Type B pancreatic cell (in vitro differentiated cells): ENCODE results near the gene VTN. TPM values are rescaled to one million over a fixed set of nuclear protein-coding genes. Genes with fewer than 3 reads are reported as not detected.

ENCODE experiments used
- DNase-seq: peaks from one replicate; pipeline ENCODE4 v3.0.0; 2021; ENCODE audit warnings: mixed read lengths; ENCODE audit not compliant: unreplicated experiment; ENCODE audit errors: extremely low spot score
- H3K27ac Mint-ChIP-seq: 2 replicates; pipeline ENCODE4 v1.8.0; 2021; ENCODE audit warnings: mild to moderate bottlenecking, mixed read lengths
- H3K27me3 Mint-ChIP-seq: 2 replicates; pipeline ENCODE4 v1.8.0; 2021; ENCODE audit warnings: mixed read lengths
- H3K36me3 Mint-ChIP-seq: 2 replicates; pipeline ENCODE4 v1.8.0; 2021; ENCODE audit warnings: mixed read lengths
- H3K4me1 Mint-ChIP-seq: one replicate; pipeline ENCODE4 v1.8.0; 2021; ENCODE audit warnings: mixed read lengths; ENCODE audit not compliant: unreplicated experiment
- H3K4me3 Mint-ChIP-seq: 2 replicates; pipeline ENCODE4 v1.8.0; 2021; ENCODE audit warnings: mild to moderate bottlenecking, mixed read lengths
- H3K9me3 Mint-ChIP-seq: 2 replicates; pipeline ENCODE4 v1.8.0; 2021; ENCODE audit warnings: mixed read lengths
- total RNA-seq: library from RNA; stranded (reverse); gene quantifications from 2 replicates; pipeline ENCODE4 v1.2.1, GENCODE V29; 2021; ENCODE audit warnings: low replicate concordance
- TF ChIP-seq, protein P1 (sequence below): fragments of 200-600 bp; sonication (generic); conservative IDR thresholded peaks from 2 replicates; pipeline ENCODE4 v1.5.0; 2021; ENCODE audit warnings: antibody characterized with exemption, mild to moderate bottlenecking

Gene VTN
- total RNA-seq, 1 donor from 2014 or later = 20.3 TPM

GRCh38 chr17:28324781-28325180, 45.3 kb downstream of the VTN start:
- Mint-ChIP-seq H3K4me1 (peaks cover 48% of the 10 kb centered on the region), H3K9me3 (no peaks in the 10 kb centered on the region), H3K4me3 (peak overlapping the region; percentile 45), H3K27me3 (no peaks in the 10 kb centered on the region), H3K27ac (peak overlapping the region; percentile 63), H3K36me3 (peaks cover 24% of the 10 kb centered on the region)
- TF ChIP-seq, protein P1, sequence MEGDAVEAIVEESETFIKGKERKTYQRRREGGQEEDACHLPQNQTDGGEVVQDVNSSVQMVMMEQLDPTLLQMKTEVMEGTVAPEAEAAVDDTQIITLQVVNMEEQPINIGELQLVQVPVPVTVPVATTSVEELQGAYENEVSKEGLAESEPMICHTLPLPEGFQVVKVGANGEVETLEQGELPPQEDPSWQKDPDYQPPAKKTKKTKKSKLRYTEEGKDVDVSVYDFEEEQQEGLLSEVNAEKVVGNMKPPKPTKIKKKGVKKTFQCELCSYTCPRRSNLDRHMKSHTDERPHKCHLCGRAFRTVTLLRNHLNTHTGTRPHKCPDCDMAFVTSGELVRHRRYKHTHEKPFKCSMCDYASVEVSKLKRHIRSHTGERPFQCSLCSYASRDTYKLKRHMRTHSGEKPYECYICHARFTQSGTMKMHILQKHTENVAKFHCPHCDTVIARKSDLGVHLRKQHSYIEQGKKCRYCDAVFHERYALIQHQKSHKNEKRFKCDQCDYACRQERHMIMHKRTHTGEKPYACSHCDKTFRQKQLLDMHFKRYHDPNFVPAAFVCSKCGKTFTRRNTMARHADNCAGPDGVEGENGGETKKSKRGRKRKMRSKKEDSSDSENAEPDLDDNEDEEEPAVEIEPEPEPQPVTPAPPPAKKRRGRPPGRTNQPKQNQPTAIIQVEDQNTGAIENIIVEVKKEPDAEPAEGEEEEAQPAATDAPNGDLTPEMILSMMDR = no peak
- DNase-seq = no peak

DNA sequence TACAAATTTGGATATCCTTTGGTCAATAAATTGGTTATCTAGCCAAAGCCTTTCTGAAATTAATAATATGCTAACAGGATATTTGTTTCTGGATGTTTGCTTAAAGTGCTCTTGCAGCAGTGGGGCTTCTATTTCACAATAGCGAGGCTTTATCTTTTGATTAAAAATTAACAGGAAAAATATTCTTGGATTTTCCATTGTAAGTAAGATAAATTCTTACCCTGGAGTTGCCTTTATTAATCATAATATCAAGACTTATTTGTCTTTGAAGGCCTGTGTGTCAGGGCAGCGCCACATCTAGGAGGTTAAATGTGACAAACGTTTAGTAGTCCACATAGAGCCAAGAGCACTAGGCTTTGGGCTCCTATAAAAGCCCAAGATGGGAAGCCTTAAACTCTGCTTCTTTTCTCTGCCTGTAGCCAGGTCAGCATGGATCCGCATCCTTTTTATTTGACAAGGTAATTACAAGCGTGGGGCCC, 45.8 kb downstream of the VTN start:
- peak overlapping the region; percentile 28 for H3K4me3 Mint-ChIP-seq
- TF ChIP-seq, protein P1 = no peak
- H3K36me3 Mint-ChIP-seq = peaks cover 24% of the 10 kb centered on the region
- H3K27ac Mint-ChIP-seq = no peak overlapping the region
- no peaks in the 10 kb centered on the region for H3K27me3 Mint-ChIP-seq
- H3K4me1 Mint-ChIP-seq = peaks cover 48% of the 10 kb centered on the region
- DNase-seq = peak; percentile 24
- H3K9me3 Mint-ChIP-seq = no peaks in the 10 kb centered on the region

DNA sequence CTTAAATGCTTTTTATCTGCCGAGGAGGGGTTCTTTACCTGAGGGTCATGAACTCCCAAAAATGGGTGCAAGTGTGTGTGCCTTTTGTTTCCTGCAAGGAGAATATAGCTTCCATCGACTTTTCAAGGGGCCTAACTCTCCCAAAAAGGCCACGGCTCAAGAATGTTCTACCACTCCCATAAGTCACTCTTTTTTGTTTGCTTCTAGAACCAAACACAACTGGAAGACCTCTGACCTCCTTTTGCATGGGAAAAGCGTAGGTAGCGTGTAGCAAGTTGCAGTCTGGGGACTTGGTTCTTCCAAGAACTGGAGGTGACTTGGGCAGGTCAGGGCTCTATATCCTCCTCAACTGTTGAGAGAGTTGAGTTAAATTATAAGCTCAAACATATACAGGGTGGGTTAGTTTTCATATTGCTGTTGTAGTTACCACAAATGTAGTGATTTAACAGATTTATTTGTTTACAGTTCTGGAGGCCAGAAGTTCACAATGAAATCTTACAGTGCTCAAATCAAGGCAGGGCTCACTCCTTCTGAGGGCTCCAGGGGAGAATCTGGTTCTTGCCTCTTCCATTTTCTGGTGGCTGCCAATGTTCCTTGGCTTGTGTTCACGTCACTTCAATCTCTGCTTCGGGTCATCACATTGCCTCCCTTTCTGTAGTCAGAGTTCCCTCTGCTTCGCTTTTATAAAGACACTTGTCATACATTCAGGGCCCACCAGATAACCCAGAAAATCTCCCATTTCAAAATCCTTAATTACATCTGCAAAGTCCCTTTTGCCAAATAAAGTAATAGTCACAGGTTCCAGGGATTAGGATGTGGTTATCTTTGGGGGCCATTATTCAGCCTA, 49.7 kb downstream of the VTN start:
- peak overlapping the region; percentile 97 for H3K4me3 Mint-ChIP-seq
- H3K4me1 Mint-ChIP-seq = peaks cover 50% of the 10 kb centered on the region
- H3K27me3 Mint-ChIP-seq = no peaks in the 10 kb centered on the region
- no peak for DNase-seq
- H3K27ac Mint-ChIP-seq = peak overlapping the region; percentile 75
- peaks cover 8% of the 10 kb centered on the region for H3K36me3 Mint-ChIP-seq
- H3K9me3 Mint-ChIP-seq = no peaks in the 10 kb centered on the region
- TF ChIP-seq, protein P1 = no peak

DNA sequence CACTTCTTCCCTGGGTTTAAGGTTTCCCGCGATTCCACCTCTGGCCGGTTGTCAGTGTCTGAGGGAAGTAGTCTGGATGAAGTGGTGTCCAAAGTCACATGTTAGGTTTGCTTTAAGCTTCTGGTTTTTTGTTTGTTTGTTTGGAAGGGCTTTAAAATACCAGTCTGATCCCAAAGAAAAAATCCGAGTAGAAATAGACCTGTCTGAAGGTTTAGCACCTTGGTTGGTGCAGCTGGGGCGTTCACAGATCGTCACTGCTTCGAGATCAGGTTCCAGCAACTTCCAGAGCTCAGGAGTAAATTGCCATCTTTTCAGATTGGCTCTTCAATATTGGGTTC, 50.5 kb downstream of the VTN start:
- peak overlapping the region; percentile 97 for H3K4me3 Mint-ChIP-seq

GRCh38 chr17:28318759-28319597, 51.1 kb downstream of the VTN start, which contains the start of gene TMEM97:
TSS of gene TMEM97 (plus strand) at chr17:28319200. CDS start at chr17:28319240, 40 bp downstream.
- Mint-ChIP-seq H3K27ac (peak within 1 kb of the TSS; percentile 75), H3K9me3 (no peaks in the 10 kb centered on the region), H3K36me3 (peaks cover 6% of the 10 kb centered on the region)

More for the DNA sequence above, 50.5 kb downstream of the VTN start:
- Mint-ChIP-seq H3K27me3 (no peaks in the 10 kb centered on the region), H3K9me3 (no peaks in the 10 kb centered on the region), H3K27ac (peak overlapping the region; percentile 75), H3K4me1 (peaks cover 41% of the 10 kb centered on the region), H3K36me3 (peaks cover 6% of the 10 kb centered on the region)
- TF ChIP-seq, protein P1 = peak; percentile 10
- DNase-seq = no peak

More at GRCh38 chr17:28318759-28319597, 51.1 kb downstream of the VTN start, which contains the start of gene TMEM97:
- peaks cover 37% of the 10 kb centered on the region for H3K4me1 Mint-ChIP-seq
- peak; percentile 96 for DNase-seq
- H3K4me3 Mint-ChIP-seq = peak within 1 kb of the TSS; percentile 97
- no peaks in the 10 kb centered on the region for H3K27me3 Mint-ChIP-seq
- TF ChIP-seq, protein P1 = peak; percentile 9
